ENCODE measurements around the gene FAM25C.
"Not testable (repeated sequence)": the region's sequence is repeated elsewhere in the genome, so short reads cannot be mapped to it uniquely, and the experiment has no call there.

The FAM25C gene

GRCh38 chr10:47957158-47957557 lies 42.4 kb downstream of the FAM25C start:
- DNase-seq (ENCODE audit: low spot score): not testable (repeated sequence)

- DNase-seq (ENCODE audit: low spot score): not testable (repeated sequence)
Observed at GRCh38 chr10:47947424-47947823, 52.2 kb downstream of the FAM25C start.

Measured in globus pallidus (tissue), 1 donor.